ENCODE data around the gene NBEA.

The NBEA gene

GRCh38 chr13:35475212-35475959 is 533.3 kb downstream of the NBEA start:
- peak; percentile 71 for DNase-seq (ENCODE audit: low spot score)

GRCh38 chr13:35475960-35476943 is 534.2 kb downstream of the NBEA start, which contains the start of gene MAB21L1:
Gene MAB21L1, minus strand, starts transcription at chr13:35476689. Its CDS starts 551 bp downstream, at chr13:35476138.
- peak; percentile 74 for DNase-seq (ENCODE audit: low spot score)

GRCh38 chr13:35477386-35477946 is 535.4 kb downstream of the NBEA start:
- DNase-seq (ENCODE audit: low spot score), result no peak

- peak; percentile 69 for DNase-seq (ENCODE audit: low spot score)
These were observed 536.4 kb downstream of the NBEA start for GRCh38 chr13:35478271-35479037.

GRCh38 chr13:35479038-35479492 is 537.0 kb downstream of the NBEA start:
- no peak for DNase-seq (ENCODE audit: low spot score)

DNA sequence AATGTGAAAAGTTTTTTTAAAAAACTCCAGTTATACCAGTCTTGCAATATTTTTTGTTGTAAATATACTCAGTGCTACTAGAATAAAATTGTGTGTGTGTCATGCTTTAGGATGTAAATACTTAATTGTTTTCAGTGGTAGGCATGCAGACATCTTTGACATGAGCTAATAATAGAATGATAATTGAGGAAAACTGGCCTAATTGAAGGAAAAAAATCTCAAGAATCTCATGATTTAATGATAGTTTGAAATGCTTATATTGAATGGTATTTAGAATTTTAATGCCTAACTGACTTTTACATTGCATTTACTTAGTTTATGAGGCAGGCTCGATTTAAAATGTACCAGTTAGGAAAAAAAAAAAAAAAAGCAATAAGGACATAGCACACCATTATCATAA is 537.6 kb downstream of the NBEA start:
- no peak for DNase-seq (ENCODE audit: low spot score)

GRCh38 chr13:35480346-35480745 is 538.3 kb downstream of the NBEA start:
- no peak for DNase-seq (ENCODE audit: low spot score)

DNA sequence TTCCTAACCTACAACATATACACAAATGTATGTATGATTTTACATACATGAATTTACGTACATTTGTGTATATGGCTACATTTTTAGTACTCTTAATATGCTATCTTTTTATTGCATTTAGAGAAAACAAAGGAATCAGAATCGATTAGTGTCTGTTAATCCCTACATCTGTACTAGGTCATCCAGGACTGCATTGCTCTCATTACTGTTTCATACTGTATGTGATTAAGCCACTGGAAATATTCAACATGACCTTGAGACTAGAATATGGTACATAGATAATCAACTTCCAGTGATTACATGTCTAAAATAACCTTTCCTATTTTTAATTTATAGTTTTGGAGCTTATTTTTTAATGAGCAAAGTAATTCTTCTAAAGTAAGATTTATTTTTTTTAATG is 539.7 kb downstream of the NBEA start:
- no peak for DNase-seq (ENCODE audit: low spot score)

- no peak for DNase-seq (ENCODE audit: low spot score)
These were observed 540.5 kb downstream of the NBEA start for GRCh38 chr13:35482527-35482926.

DNA sequence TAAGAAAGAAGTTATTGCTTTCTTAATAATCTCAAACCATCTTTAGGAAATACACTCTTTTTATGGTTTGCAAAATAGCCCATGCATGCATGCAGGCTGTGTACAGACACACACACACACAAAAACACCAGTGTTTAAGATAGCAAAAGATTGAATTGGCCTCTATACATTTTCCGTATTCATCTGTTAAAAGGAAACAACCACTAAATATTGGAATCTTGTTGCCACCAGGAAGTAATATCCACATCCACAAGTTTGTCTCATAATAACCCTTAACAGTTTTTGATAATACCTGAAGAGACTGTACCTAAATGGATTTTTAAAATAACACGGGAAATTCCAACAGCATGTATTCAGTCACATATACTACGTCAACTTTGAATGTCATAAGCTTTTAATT is 541.7 kb downstream of the NBEA start:
- no peak for DNase-seq (ENCODE audit: low spot score)

DNA sequence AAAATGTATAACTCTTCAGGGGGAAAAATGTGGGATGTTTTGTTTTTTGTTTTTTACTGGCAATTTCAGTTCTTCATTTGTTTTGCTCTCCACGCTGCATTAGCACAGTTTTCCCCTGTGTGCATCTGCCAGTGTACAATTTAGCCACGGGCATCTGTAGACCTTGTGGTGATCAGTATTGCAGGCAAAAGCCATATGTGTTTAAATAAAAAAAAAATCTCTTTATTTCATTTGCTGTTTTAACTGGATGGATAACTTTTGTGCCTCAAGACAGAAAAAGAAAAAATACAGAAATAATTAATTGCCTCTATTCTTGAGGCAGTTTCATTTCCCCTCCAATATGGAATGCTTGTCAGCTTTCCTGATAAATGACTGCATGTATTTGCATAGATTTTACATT is 542.3 kb downstream of the NBEA start:
- DNase-seq (ENCODE audit: low spot score), result no peak

DNA sequence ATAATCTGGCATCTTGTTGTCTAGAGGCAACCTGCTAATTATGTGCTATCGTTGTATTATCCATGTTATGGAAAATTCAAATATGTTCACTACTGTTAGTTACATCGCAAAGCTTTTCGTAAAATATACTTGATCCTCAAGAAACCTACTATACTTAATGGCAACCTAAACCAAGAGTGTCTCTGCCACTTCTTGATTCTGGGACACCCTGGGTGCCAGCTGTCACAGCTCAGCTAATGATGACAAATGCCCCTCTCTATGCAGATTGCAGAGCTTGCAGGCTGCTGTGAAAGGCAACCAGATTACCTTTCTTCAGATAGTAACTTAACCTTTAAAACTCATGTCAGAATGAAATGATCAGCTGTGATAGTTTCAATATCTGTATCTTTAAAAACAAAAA is 543.4 kb downstream of the NBEA start:
- DNase-seq (ENCODE audit: low spot score), result no peak

DNA sequence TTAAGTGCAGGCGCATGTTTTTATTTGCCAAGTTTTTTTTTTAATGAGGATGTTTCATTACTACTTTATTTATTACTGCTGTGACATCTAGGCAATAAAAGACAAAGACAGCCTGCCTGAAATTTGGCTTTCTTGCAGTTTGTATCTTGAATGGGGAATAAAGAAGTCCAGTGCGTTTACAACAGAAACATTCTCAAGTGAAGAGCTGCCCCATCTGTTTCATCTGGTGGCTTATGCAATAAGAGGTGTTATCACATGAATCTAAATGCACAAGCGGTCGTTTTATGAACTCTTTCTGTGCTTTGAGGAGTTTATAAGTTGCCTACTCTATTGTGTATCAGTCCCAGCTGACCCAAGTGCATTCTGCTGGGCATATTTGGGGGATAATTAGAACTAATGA is 547.0 kb downstream of the NBEA start:
- no peak for DNase-seq (ENCODE audit: low spot score)

GRCh38 chr13:35496006-35496405 is 553.9 kb downstream of the NBEA start:
- no peak for DNase-seq (ENCODE audit: low spot score)

DNA sequence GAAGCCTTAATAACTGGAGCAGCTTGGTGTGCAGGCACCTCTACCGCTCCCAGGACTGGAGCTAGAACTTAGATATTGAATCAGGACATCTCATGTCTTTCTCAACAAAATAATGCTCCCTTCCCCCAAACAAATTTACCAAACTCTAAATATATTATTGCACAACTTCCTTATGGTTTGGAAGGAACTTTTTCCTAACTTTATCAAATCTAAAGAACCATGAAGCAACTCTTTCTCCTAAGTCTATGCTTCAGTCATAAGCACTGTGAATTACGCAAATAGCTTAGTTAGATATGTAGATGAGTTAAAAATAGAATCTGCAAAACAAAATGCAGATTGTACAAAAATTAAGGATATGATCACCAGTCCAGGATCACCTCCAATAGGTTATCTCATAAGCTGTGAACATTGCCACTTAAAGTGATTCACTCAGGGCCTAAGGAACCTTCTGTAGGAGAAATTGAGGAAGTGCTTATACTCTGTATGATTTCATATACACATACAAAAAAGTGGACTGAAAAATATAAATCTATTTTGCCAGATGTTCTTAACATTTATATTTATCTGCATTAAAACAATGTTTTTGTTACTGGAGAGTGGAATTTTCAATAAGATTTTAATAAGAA is 554.8 kb downstream of the NBEA start:
- DNase-seq (ENCODE audit: low spot score), result no peak

DNA sequence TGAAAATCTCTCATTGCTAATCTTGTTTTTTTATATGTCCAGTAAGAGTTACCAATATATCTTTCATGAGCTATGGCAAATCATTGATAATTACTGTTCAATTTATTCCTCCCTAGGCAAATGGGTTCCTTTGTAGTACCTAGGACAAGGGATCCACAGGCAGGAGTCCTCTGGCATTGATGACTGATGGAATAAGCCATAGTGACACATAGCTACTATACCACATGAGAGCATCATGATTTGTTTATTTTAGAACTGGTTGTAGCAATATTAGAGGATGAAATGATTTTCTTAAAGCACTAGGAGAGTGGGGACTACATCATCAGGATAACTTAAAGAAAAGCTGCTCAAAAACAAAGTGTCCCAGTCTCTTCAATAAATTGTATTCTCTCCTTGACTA is 556.2 kb downstream of the NBEA start:
- DNase-seq (ENCODE audit: low spot score), result no peak

GRCh38 chr13:35499196-35499662 is 557.2 kb downstream of the NBEA start:
- DNase-seq (ENCODE audit: low spot score), result no peak

DNA sequence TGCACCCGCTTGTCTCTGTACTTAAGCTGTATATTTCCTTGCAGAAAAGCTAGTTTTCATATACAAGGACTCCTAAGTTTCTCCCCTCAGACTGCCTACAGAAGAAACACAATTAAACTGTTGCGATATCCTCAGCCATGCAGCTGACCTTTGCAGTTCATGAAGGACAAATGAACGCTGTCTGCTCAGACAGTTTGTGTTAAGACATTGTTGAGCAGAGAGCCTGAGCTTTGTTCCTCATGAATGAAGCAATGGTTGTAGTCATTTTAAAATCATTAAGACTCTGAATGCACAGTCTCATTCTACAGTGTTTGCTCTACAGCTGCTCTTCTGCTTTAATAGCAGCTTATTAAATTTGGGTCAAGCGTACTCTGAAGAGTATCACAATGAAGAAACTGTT is 557.6 kb downstream of the NBEA start:
- DNase-seq (ENCODE audit: low spot score), result no peak

DNA sequence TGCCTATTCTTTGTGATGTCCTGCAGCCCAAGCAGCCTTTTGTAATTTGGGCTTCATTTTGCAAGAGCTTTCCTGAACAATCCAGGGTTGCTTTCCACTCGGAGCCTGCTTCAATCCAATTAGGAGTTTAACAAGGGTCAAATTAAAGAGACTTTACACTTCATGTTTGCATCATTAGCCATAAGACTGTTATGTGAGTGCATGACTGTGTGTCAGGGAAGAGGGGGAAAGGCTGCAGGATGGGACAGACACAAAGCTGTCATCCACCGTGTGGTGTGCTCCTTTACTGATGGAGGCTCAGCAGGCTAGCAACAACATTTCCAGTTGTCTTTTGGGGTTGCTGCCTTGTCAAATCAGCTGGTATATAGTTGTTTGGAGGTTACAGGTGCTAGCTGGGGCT is 558.1 kb downstream of the NBEA start:
- DNase-seq (ENCODE audit: low spot score), result no peak

- DNase-seq (ENCODE audit: low spot score), result no peak
These were observed 559.7 kb downstream of the NBEA start for GRCh38 chr13:35501661-35502235.

GRCh38 chr13:35502456-35502855 is 560.4 kb downstream of the NBEA start:
- DNase-seq (ENCODE audit: low spot score), result no peak

Measured in ecto neural progenitor cell (in vitro differentiated cells).